ENCODE data around the gene COMMD8. TPM values are rescaled to one million over a fixed set of nuclear protein-coding genes. Genes with fewer than 3 reads are reported as not detected.

COMMD8 gene
- total RNA-seq, 4 donors from 2014 or later, result 11.6 to 25.2 (median 17.2) TPM

DNA sequence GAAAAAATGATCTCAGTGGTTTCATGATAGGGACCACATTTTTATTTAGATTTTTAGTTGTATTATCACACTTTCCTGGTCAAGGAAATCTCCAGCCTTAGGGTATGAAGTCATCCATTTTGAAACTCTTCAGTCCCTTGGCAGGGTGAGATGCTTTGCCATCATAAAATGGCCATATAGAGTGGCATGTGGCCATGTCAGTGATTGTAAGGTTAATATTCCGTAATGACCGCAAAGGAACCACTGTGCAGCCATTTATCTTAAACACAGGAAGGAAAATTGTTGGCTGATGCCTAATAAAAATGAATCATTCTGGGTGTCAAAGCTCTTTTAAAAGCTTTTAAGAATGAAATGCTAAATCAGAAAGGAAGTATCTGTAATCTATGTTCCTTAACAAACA, 35.6 kb downstream of the COMMD8 start:
- H3K4me3 ChIP-seq, result no peak overlapping the region
- no peaks in the 10 kb centered on the region for H3K4me1 ChIP-seq
- H3K36me3 ChIP-seq, result no peaks in the 10 kb centered on the region
- no peaks in the 10 kb centered on the region for H3K27me3 ChIP-seq
- TF ChIP-seq POLR2AphosphoS5 (IDR thresholded peaks at IDR 0.05) (no peak), POLR2A (IDR thresholded peaks at IDR 0.05) (no peak), EP300 (IDR thresholded peaks at IDR 0.05) (no peak)
- TF ChIP-seq, protein P1, sequence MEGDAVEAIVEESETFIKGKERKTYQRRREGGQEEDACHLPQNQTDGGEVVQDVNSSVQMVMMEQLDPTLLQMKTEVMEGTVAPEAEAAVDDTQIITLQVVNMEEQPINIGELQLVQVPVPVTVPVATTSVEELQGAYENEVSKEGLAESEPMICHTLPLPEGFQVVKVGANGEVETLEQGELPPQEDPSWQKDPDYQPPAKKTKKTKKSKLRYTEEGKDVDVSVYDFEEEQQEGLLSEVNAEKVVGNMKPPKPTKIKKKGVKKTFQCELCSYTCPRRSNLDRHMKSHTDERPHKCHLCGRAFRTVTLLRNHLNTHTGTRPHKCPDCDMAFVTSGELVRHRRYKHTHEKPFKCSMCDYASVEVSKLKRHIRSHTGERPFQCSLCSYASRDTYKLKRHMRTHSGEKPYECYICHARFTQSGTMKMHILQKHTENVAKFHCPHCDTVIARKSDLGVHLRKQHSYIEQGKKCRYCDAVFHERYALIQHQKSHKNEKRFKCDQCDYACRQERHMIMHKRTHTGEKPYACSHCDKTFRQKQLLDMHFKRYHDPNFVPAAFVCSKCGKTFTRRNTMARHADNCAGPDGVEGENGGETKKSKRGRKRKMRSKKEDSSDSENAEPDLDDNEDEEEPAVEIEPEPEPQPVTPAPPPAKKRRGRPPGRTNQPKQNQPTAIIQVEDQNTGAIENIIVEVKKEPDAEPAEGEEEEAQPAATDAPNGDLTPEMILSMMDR (IDR thresholded peaks at IDR 0.05), result no peak
- no peak for ATAC-seq
- no peaks in the 10 kb centered on the region for H3K9me3 ChIP-seq
- WGBS, 2 donors (ENCODE audit: low coverage in 1 of 2), result 73 to 82% methylated on average over 2 of the region's 2 CpGs
- H3K27ac ChIP-seq, result no peak overlapping the region

DNA sequence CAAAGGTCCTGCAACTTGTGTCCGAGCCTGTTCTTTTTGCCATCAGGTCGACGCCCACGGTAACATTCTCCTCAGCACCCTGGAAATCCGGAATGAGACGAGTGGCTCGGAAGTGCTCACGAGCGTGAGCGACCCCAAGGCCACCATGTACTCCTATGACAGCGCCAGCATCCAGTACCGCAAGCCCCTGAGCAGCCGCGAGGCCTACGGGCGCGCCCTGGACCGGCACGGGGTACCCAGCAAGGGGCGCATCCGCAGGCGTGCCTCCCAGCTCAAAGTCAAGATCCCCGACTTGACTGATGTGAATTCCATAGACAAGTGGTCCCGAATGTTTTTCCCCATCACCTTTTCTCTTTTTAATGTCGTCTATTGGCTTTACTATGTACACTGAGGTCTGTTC, 37.9 kb downstream of the COMMD8 start:
- Histone ChIP-seq H3K27ac (no peak overlapping the region), H3K4me1 (no peaks in the 10 kb centered on the region), H3K9me3 (no peaks in the 10 kb centered on the region), H3K36me3 (no peaks in the 10 kb centered on the region), H3K4me3 (no peak overlapping the region), H3K27me3 (no peaks in the 10 kb centered on the region)
- WGBS, 2 donors (ENCODE audit: low coverage in 1 of 2), result 90 to 91% methylated on average over 14 to 15 of the region's 25 CpGs
- TF ChIP-seq EP300 (IDR thresholded peaks at IDR 0.05) (no peak), POLR2A (IDR thresholded peaks at IDR 0.05) (no peak), POLR2AphosphoS5 (IDR thresholded peaks at IDR 0.05) (no peak)
- TF ChIP-seq, protein P1 (IDR thresholded peaks at IDR 0.05), result no peak
- ATAC-seq, result no peak

DNA sequence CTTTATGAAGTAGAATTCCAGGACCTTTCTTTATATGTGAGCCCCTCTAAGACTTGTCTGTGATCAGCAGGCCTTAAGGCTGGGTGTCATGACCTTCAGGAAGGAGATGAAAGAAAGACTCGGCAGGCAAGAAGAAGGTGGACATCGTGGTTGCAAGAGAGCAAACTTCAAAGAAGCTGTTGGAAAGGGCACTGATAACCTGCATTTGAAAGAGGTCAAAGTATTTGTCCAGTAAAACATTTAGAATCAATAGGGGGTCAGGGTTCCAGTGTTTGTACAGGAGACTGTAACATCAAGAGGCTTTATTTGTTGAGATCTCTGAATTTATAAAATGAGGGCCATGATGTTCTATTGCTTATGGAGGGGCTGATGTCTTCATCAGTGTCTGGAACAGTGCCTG, 44.2 kb downstream of the COMMD8 start:
- H3K27me3 ChIP-seq, result peaks cover 3% of the 10 kb centered on the region
- H3K4me3 ChIP-seq, result no peak overlapping the region
- H3K9me3 ChIP-seq, result no peaks in the 10 kb centered on the region
- WGBS, 2 donors (ENCODE audit: low coverage in 1 of 2), result 46% methylated on average over 2 of the region's 2 CpGs
- TF ChIP-seq EP300 (IDR thresholded peaks at IDR 0.05) (no peak), POLR2A (IDR thresholded peaks at IDR 0.05) (no peak), POLR2AphosphoS5 (IDR thresholded peaks at IDR 0.05) (no peak)
- TF ChIP-seq, protein P1 (IDR thresholded peaks at IDR 0.05), result no peak
- no peak overlapping the region for H3K27ac ChIP-seq
- no peaks in the 10 kb centered on the region for H3K36me3 ChIP-seq
- ATAC-seq, result no peak
- H3K4me1 ChIP-seq, result no peaks in the 10 kb centered on the region

DNA sequence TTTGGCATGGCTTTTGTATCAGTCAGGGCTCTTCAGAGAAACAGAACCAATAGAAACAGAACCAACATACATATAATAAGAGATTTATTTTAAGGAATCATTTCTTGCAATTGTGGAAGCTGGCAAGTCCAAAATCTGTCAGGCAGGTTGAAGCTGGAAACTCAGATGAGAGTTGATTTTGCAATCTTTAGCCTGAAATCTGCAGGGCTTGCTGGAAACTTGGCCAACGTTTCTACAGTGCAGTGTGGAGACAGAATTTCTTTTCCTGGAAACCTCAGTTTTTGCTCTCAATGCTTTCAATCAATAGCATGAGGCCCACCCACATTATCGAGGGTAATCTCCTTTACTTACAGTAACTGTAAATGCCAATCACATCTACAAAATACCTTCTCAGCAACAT, 45.4 kb downstream of the COMMD8 start:
- Histone ChIP-seq H3K36me3 (no peaks in the 10 kb centered on the region), H3K4me3 (no peak overlapping the region), H3K9me3 (no peaks in the 10 kb centered on the region), H3K27me3 (peaks cover 3% of the 10 kb centered on the region), H3K4me1 (no peaks in the 10 kb centered on the region), H3K27ac (no peak overlapping the region)
- ATAC-seq, result no peak
- WGBS, 2 donors (ENCODE audit: low coverage in 1 of 2), result 38 to 67% methylated on average over 2 of the region's 2 CpGs
- TF ChIP-seq, protein P1 (IDR thresholded peaks at IDR 0.05), result no peak
- TF ChIP-seq POLR2A (IDR thresholded peaks at IDR 0.05), result no peak
- TF ChIP-seq EP300 (IDR thresholded peaks at IDR 0.05), result no peak
- no peak for TF ChIP-seq POLR2AphosphoS5 (IDR thresholded peaks at IDR 0.05)

DNA sequence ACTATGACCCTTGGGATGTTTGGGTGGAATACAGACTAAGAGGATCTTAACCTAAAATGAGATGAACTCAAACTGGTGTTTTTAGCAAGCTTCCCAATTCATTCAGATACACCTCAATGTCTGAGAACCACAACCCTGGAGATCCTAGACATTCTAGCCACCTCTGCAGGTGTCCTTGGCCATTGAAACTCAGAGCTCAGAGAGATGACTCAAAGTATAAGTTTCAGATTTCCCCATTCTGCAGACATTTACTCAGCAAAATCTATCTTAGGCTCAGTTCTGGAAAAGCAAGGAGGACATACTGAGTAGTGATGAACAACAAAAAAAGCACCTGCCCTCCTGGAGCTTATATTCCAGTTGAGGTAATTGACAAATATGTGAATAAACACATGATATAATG, 47.8 kb downstream of the COMMD8 start:
- Histone ChIP-seq H3K9me3 (no peaks in the 10 kb centered on the region), H3K4me3 (no peak overlapping the region), H3K27ac (no peak overlapping the region), H3K27me3 (peaks cover 3% of the 10 kb centered on the region), H3K36me3 (no peaks in the 10 kb centered on the region), H3K4me1 (no peaks in the 10 kb centered on the region)
- ATAC-seq, result no peak
- TF ChIP-seq EP300 (IDR thresholded peaks at IDR 0.05) (no peak), POLR2AphosphoS5 (IDR thresholded peaks at IDR 0.05) (no peak), POLR2A (IDR thresholded peaks at IDR 0.05) (no peak)
- TF ChIP-seq, protein P1 (IDR thresholded peaks at IDR 0.05), result no peak
